ENCODE data around the gene NKAIN2. TPM values are rescaled to one million over a fixed set of nuclear protein-coding genes. Genes with fewer than 3 reads are reported as not detected.

The NKAIN2 gene
- total and polyA plus RNA-seq, 7 donors, result 0.08 to 13.5 (median 1.1) TPM

DNA sequence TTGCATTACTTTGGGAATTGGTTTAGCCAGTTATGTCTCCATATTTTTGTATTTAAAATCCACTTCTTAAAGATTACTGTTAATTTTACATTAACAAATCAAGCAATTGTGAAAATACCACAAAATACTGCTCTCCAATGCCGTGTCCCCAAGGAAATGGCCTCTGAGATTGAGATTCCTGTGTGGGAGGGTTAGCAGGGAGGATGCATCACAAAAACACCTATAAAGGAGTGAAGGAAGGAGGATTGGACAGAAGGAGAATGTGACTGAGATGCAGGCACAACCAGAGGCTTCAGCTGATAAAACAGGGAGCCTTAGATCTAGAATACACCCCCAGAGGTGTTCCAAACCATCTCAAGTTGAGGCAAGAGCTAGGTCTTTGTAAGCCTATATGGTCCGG is 34.2 kb upstream of the NKAIN2 start:
- H3K9me3 ChIP-seq, result no peaks in the 10 kb centered on the region
- no peaks in the 10 kb centered on the region for H3K4me1 ChIP-seq
- H3K27ac ChIP-seq, result no peak overlapping the region
- H3K27me3 ChIP-seq (ENCODE audit: insufficient read depth in 3 of 3, low read length in 2 of 3), result no peaks in the 10 kb centered on the region
- H3K36me3 ChIP-seq (ENCODE audit: insufficient read depth in 1 of 2, low read depth in 1 of 2), result no peaks in the 10 kb centered on the region
- ATAC-seq (no peak), DNase-seq (no peak)
- TF ChIP-seq CTCF (IDR thresholded peaks at IDR 0.05), result no peak
- intact Hi-C loops (cut with DNase I), result no loop called here
- WGBS, 3 donors, result 69 to 75% (median 73%) methylated on average over 2 of the region's 2 CpGs
- no peak overlapping the region for H3K4me3 ChIP-seq

- Histone ChIP-seq H3K9me3 (no peaks in the 10 kb centered on the region), H3K27me3 (ENCODE audit: insufficient read depth in 3 of 3, low read length in 2 of 3) (no peaks in the 10 kb centered on the region), H3K4me1 (no peaks in the 10 kb centered on the region), H3K27ac (no peak overlapping the region), H3K4me3 (no peak overlapping the region), H3K36me3 (ENCODE audit: insufficient read depth in 1 of 2, low read depth in 1 of 2) (no peaks in the 10 kb centered on the region)
- no peak for TF ChIP-seq CTCF (IDR thresholded peaks at IDR 0.05)
- ATAC-seq (no peak), DNase-seq (no peak)
- WGBS, 3 donors, result 81 to 89% (median 82%) methylated on average over 3 of the region's 3 CpGs
- intact Hi-C loops (cut with DNase I), result loop anchor here in 1 of 2 donors (10.0 kb wide), 1 partner anchor 1024 kb away; no protein-coding TSS in a partner anchor
Measured at GRCh38 chr6:123770247-123770949, 33.3 kb upstream of the NKAIN2 start.

- intact Hi-C loops (cut with DNase I), result loop anchor here in 1 of 2 donors (10.0 kb wide), 1 partner anchor 1024 kb away; no protein-coding TSS in a partner anchor
- no peak for ATAC-seq
- H3K9me3 ChIP-seq, result no peaks in the 10 kb centered on the region
- 84 to 86% (median 85%) methylated on average over 2 of the region's 2 CpGs for WGBS, 3 donors
- TF ChIP-seq CTCF (IDR thresholded peaks at IDR 0.05), result no peak
- H3K27me3 ChIP-seq (ENCODE audit: insufficient read depth in 3 of 3, low read length in 2 of 3), result no peaks in the 10 kb centered on the region
- no peak overlapping the region for H3K4me3 ChIP-seq
- no peak overlapping the region for H3K27ac ChIP-seq
- H3K4me1 ChIP-seq, result no peaks in the 10 kb centered on the region
- DNase-seq, result no peak
- no peaks in the 10 kb centered on the region for H3K36me3 ChIP-seq (ENCODE audit: insufficient read depth in 1 of 2, low read depth in 1 of 2)
Measured at GRCh38 chr6:123771126-123771525, 32.5 kb upstream of the NKAIN2 start.

DNA sequence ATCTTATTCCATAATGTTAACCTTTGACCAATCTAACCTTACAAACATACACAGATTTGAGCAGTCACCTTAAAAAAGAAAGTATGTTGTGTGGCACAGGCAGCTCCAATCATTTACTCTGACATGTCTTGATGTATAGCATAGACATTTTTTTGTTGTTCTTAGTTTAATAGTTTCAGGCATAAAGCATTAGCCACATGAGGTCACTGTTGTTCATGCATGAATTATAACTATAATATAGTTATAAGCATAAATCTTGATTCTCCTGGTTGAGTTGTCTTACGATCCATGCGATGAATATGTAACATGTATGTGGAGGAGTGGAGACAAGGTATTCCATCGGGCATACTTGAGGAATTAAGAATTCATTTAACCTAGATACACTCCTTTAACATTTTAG is 26.1 kb upstream of the NKAIN2 start:
- Histone ChIP-seq H3K27me3 (ENCODE audit: insufficient read depth in 3 of 3, low read length in 2 of 3) (no peaks in the 10 kb centered on the region), H3K9me3 (no peaks in the 10 kb centered on the region), H3K36me3 (ENCODE audit: insufficient read depth in 1 of 2, low read depth in 1 of 2) (no peaks in the 10 kb centered on the region), H3K4me3 (no peak overlapping the region), H3K27ac (no peak overlapping the region), H3K4me1 (no peaks in the 10 kb centered on the region)
- intact Hi-C loops (cut with DNase I), result loop anchor here in 1 of 2 donors (10.0 kb wide), 1 partner anchor 1017 kb away; no protein-coding TSS in a partner anchor
- peak; percentile 33 for TF ChIP-seq CTCF (IDR thresholded peaks at IDR 0.05)
- DNase-seq (no peak), ATAC-seq (peak in 1 of 4 donors; percentile 45)
- WGBS, 3 donors, result 50 to 70% (median 60%) methylated on average over 3 of the region's 3 CpGs

DNA sequence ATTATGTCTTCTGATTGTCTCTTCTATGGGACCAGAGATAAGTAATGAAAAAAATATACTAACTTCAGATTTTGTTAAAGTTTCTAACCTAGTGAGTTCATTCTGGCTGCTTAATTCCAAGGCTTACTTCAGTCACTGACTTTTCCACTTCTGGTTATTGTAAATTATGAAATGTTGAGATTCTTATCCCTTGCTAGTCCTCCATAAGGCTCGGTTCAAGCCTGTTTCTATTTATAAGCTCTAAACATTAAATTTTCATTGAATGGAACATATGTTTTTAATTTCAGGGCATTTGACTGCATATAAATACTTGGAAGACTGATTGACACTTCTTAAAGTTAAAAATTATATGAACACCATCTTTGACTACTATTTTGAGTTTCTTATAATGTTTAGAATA is 23.6 kb upstream of the NKAIN2 start:
- no peak overlapping the region for H3K27ac ChIP-seq
- WGBS, 3 donors, result 45 to 64% (median 55%) methylated on average over 1 of the region's 1 CpG
- H3K27me3 ChIP-seq (ENCODE audit: insufficient read depth in 3 of 3, low read length in 2 of 3), result no peaks in the 10 kb centered on the region
- intact Hi-C loops (cut with DNase I), result no loop called here
- no peaks in the 10 kb centered on the region for H3K9me3 ChIP-seq
- TF ChIP-seq CTCF (IDR thresholded peaks at IDR 0.05), result no peak
- H3K36me3 ChIP-seq (ENCODE audit: insufficient read depth in 1 of 2, low read depth in 1 of 2), result no peaks in the 10 kb centered on the region
- DNase-seq (no peak), ATAC-seq (no peak)
- no peak overlapping the region for H3K4me3 ChIP-seq
- H3K4me1 ChIP-seq, result no peaks in the 10 kb centered on the region
